ENCODE data around the gene ENOX1. TPM values are rescaled to one million over a fixed set of nuclear protein-coding genes. Genes with fewer than 3 reads are reported as not detected.

ENOX1 gene
- total RNA-seq, 2 experiments from 2014 or later = 0.09 TPM

GRCh38 chr13:43688227-43688907 lies 98.4 kb downstream of the ENOX1 start:
- CTCF ChIA-PET = no interaction called here
- Mint-ChIP-seq H3K27ac (no peak overlapping the region), H3K36me3 (ENCODE audit: low read depth) (no peaks in the 10 kb centered on the region), H3K9me3 (no peaks in the 10 kb centered on the region), H3K27me3 (peaks cover 8% of the 10 kb centered on the region), H3K4me1 (ENCODE audit: low read depth) (no peaks in the 10 kb centered on the region), H3K4me3 (no peak overlapping the region)
- POLR2A ChIA-PET = no interaction called here
- DNase-seq (no peak), ATAC-seq (no peak)
- no peak for TF ChIP-seq CTCF (IDR thresholded peaks at IDR 0.05)
- intact Hi-C loops (cut with micrococcal nuclease) = no loop called here

GRCh38 chr13:43687038-43687437 lies 99.7 kb downstream of the ENOX1 start:
- Mint-ChIP-seq H3K36me3 (ENCODE audit: low read depth) (no peaks in the 10 kb centered on the region), H3K9me3 (no peaks in the 10 kb centered on the region), H3K4me3 (no peak overlapping the region), H3K27me3 (peaks cover 10% of the 10 kb centered on the region), H3K4me1 (ENCODE audit: low read depth) (no peaks in the 10 kb centered on the region), H3K27ac (no peak overlapping the region)
- DNase-seq = no peak
- intact Hi-C loops (cut with micrococcal nuclease) = no loop called here
- no peak for TF ChIP-seq CTCF (IDR thresholded peaks at IDR 0.05)
- ChIA-PET POLR2A (no interaction called here), CTCF (no interaction called here)
- ATAC-seq = no peak

GRCh38 chr13:43686557-43686956 lies 100.2 kb downstream of the ENOX1 start:
- intact Hi-C loops (cut with micrococcal nuclease) = no loop called here
- DNase-seq (no peak), ATAC-seq (no peak)
- POLR2A ChIA-PET = no interaction called here
- H3K4me1 Mint-ChIP-seq (ENCODE audit: low read depth) = no peaks in the 10 kb centered on the region
- no peak overlapping the region for H3K4me3 Mint-ChIP-seq
- H3K36me3 Mint-ChIP-seq (ENCODE audit: low read depth) = no peaks in the 10 kb centered on the region
- no peak for TF ChIP-seq CTCF (IDR thresholded peaks at IDR 0.05)
- H3K27me3 Mint-ChIP-seq = peaks cover 10% of the 10 kb centered on the region
- H3K27ac Mint-ChIP-seq = no peak overlapping the region
- no peaks in the 10 kb centered on the region for H3K9me3 Mint-ChIP-seq
- CTCF ChIA-PET = no interaction called here

- no peak overlapping the region for H3K4me3 Mint-ChIP-seq
- H3K36me3 Mint-ChIP-seq (ENCODE audit: low read depth) = no peaks in the 10 kb centered on the region
- H3K9me3 Mint-ChIP-seq = no peaks in the 10 kb centered on the region
- DNase-seq (no peak), ATAC-seq (no peak)
- no peaks in the 10 kb centered on the region for H3K4me1 Mint-ChIP-seq (ENCODE audit: low read depth)
- no peak overlapping the region for H3K27ac Mint-ChIP-seq
- H3K27me3 Mint-ChIP-seq = peaks cover 7% of the 10 kb centered on the region
- TF ChIP-seq CTCF (IDR thresholded peaks at IDR 0.05) = no peak
- intact Hi-C loops (cut with micrococcal nuclease) = no loop called here
- ChIA-PET POLR2A (no interaction called here), CTCF (no interaction called here)
Measured at GRCh38 chr13:43684963-43685725, 101.6 kb downstream of the ENOX1 start.

GRCh38 chr13:43682701-43683100 lies 104.1 kb downstream of the ENOX1 start:
- no peak for DNase-seq
- H3K27me3 Mint-ChIP-seq = peaks cover 7% of the 10 kb centered on the region
- H3K36me3 Mint-ChIP-seq (ENCODE audit: low read depth) = no peaks in the 10 kb centered on the region
- POLR2A ChIA-PET = no interaction called here
- no peaks in the 10 kb centered on the region for H3K9me3 Mint-ChIP-seq
- TF ChIP-seq CTCF (IDR thresholded peaks at IDR 0.05) = no peak
- H3K4me1 Mint-ChIP-seq (ENCODE audit: low read depth) = no peaks in the 10 kb centered on the region
- no peak for ATAC-seq
- CTCF ChIA-PET = no interaction called here
- no peak overlapping the region for H3K4me3 Mint-ChIP-seq
- intact Hi-C loops (cut with micrococcal nuclease) = no loop called here
- no peak overlapping the region for H3K27ac Mint-ChIP-seq
